Measurements from ENCODE around the gene SERTAD3. TPM values are rescaled to one million over a fixed set of nuclear protein-coding genes. Genes with fewer than 3 reads are reported as not detected.
A peak's percentile ranks its signal among the peaks of the same experiment; 100 is the strongest.
"Not testable (repeated sequence)": the region's sequence is repeated elsewhere in the genome, so short reads cannot be mapped to it uniquely, and the experiment has no call there.

Gene SERTAD3
- total RNA-seq, 1 experiment from 2014 or later, result 20.0 TPM

GRCh38 chr19:40411125-40411842, 32.9 kb downstream of the SERTAD3 start:
- DNase-seq (ENCODE audit: low spot score), result peak; percentile 35

- DNase-seq (ENCODE audit: low spot score), result no peak
These were observed 34.1 kb downstream of the SERTAD3 start for GRCh38 chr19:40410030-40410389.

GRCh38 chr19:40408598-40408925, 35.6 kb downstream of the SERTAD3 start:
- not testable (repeated sequence) for DNase-seq (ENCODE audit: low spot score)

GRCh38 chr19:40407714-40408597, 36.2 kb downstream of the SERTAD3 start:
- DNase-seq (ENCODE audit: low spot score), result no peak

- peak; percentile 85 for DNase-seq (ENCODE audit: low spot score)
These were observed 40.7 kb downstream of the SERTAD3 start for GRCh38 chr19:40403262-40403984.

- DNase-seq (ENCODE audit: low spot score), result no peak
These were observed 43.6 kb downstream of the SERTAD3 start for GRCh38 chr19:40400559-40400958.

- no peak for DNase-seq (ENCODE audit: low spot score)
These were observed 45.6 kb downstream of the SERTAD3 start for GRCh38 chr19:40398417-40399131.

GRCh38 chr19:40397568-40397906, 46.6 kb downstream of the SERTAD3 start:
- no peak for DNase-seq (ENCODE audit: low spot score)

GRCh38 chr19:40396886-40397567, 47.1 kb downstream of the SERTAD3 start:
- no peak for DNase-seq (ENCODE audit: low spot score)

GRCh38 chr19:40395956-40396355, 48.2 kb downstream of the SERTAD3 start:
- no peak for DNase-seq (ENCODE audit: low spot score)

GRCh38 chr19:40394816-40395210, 49.3 kb downstream of the SERTAD3 start:
- no peak for DNase-seq (ENCODE audit: low spot score)

GRCh38 chr19:40393894-40394815, 50.0 kb downstream of the SERTAD3 start:
- DNase-seq (ENCODE audit: low spot score), result no peak

GRCh38 chr19:40392894-40393517, 51.1 kb downstream of the SERTAD3 start:
- no peak for DNase-seq (ENCODE audit: low spot score)

- DNase-seq (ENCODE audit: low spot score), result no peak
These were observed 52.0 kb downstream of the SERTAD3 start for GRCh38 chr19:40392123-40392522.

Other genes starting within 250 kb of the SERTAD3 start
- 0.29 TPM in 1 of 2 replicates, not detected in the other for gene TTC9B, start 226.0 kb downstream of the SERTAD3 start, total RNA-seq (2014; rRNA removed; shearing (Covaris generic))
- gene CCNP, start 217.6 kb downstream of the SERTAD3 start, total RNA-seq (2014; rRNA removed; shearing (Covaris generic)), result not detected in 2 replicates
- 76.5 and 78.4 TPM in 2 replicates for gene AKT2, start 159.0 kb downstream of the SERTAD3 start, total RNA-seq (2014; rRNA removed; shearing (Covaris generic))
- gene C19orf47, start 95.9 kb downstream of the SERTAD3 start, total RNA-seq (2014; rRNA removed; shearing (Covaris generic)), result 6.5 and 11.0 TPM in 2 replicates
- 328 and 380 TPM in 2 replicates for gene PLD3, start 95.6 kb downstream of the SERTAD3 start, total RNA-seq (2014; rRNA removed; shearing (Covaris generic))
- 0.38 TPM in 1 of 2 replicates, not detected in the other for gene HIPK4, start 54.2 kb downstream of the SERTAD3 start, total RNA-seq (2014; rRNA removed; shearing (Covaris generic))
- 1.5 and 2.0 TPM in 2 replicates for gene PRX, start 31.0 kb downstream of the SERTAD3 start, total RNA-seq (2014; rRNA removed; shearing (Covaris generic))
- gene SERTAD1, start 18.3 kb downstream of the SERTAD3 start, total RNA-seq (2014; rRNA removed; shearing (Covaris generic)), result 10.2 and 10.3 TPM in 2 replicates
- 327 and 381 TPM in 2 replicates for gene BLVRB, start 21.4 kb upstream of the SERTAD3 start, total RNA-seq (2014; rRNA removed; shearing (Covaris generic))
- 2.2 and 2.3 TPM in 2 replicates for gene SPTBN4, start 22.7 kb upstream of the SERTAD3 start, total RNA-seq (2014; rRNA removed; shearing (Covaris generic))
- 43.8 and 70.2 TPM in 2 replicates for gene SHKBP1, start 132.5 kb upstream of the SERTAD3 start, total RNA-seq (2014; rRNA removed; shearing (Covaris generic))
- 10.8 and 13.9 TPM in 2 replicates for gene LTBP4, start 157.0 kb upstream of the SERTAD3 start, total RNA-seq (2014; rRNA removed; shearing (Covaris generic))
- gene NUMBL, start 246.3 kb upstream of the SERTAD3 start, total RNA-seq (2014; rRNA removed; shearing (Covaris generic)), result 23.7 and 32.7 TPM in 2 replicates